Esophagus squamous epithelium (tissue), 5 donors: ENCODE data around the gene SRSF2. TPM values are rescaled to one million over a fixed set of nuclear protein-coding genes. Genes with fewer than 3 reads are reported as not detected.

Experiments used
- DNase-seq: peaks from one replicate; lab custom pipeline; 2025; lab: John Stamatoyannopoulos, UW
- H3K27ac ChIP-seq, 4 donors: fragments of 200-600 bp; sonication (generic); one replicate each; pipeline ENCODE4 v1.5.1; 2016 to 2019; ENCODE audit warnings: mild to moderate bottlenecking in 1 of 4
- H3K27me3 ChIP-seq, 4 donors: fragments of 200-600 bp; sonication (generic); 1 replicate in 3 of 4; 2 replicates in 1 of 4; pipeline versions ENCODE4 v1.5.1 to v1.6.0; 2017 to 2021; ENCODE audit warnings: antibody characterized with exemption in 1 of 4
- H3K36me3 ChIP-seq, 3 donors: fragments of 200-600 bp; sonication (generic); one replicate each; pipeline ENCODE4 v1.5.1; 2016 to 2019
- H3K4me1 ChIP-seq, 3 donors: fragments of 200-600 bp; sonication (generic); one replicate each; pipeline ENCODE4 v1.5.1; 2017 to 2019
- H3K4me3 ChIP-seq, 4 donors: fragments of 200-600 bp; sonication (generic); 1 replicate in 3 of 4; 2 replicates in 1 of 4; pipeline ENCODE4 v1.5.1; 2016 to 2019; ENCODE audit warnings: mild to moderate bottlenecking in 2 of 4, moderate library complexity in 1 of 4
- H3K9me3 ChIP-seq, 3 donors: fragments of 200-600 bp; sonication (generic); one replicate each; pipeline ENCODE4 v1.5.1; 2016 to 2019
- POLR2A ChIP-seq, 4 donors: fragments of 450-650 bp; IDR thresholded peaks; one replicate each; pipeline ENCODE4 v1.6.1; 2017; ENCODE audit warnings: antibody characterized with exemption in 4 of 4, mild to moderate bottlenecking in 4 of 4, moderate library complexity in 3 of 4
- whole genome bisulfite sequencing, 2 donors: methylation state at CpG; one replicate each; pipeline ENCODE4 v1.1.5; 2018; 5-methylcytosine and 5-hydroxymethylcytosine counted together
- intact Hi-C: fragments of 100-400 bp; cut with DNase I; formaldehyde crosslinking; loops from one replicate; pipeline ENCODE4 v1.15.0; 2022
- total RNA-seq, 4 donors: library from RNA; depleted of rRNA; stranded (reverse); fragments of >200 nt; gene quantifications; one replicate each; pipeline ENCODE4 v1.1.0, GENCODE V29; 2016
- TF ChIP-seq, protein P1 (sequence below), 6 experiments: fragments of 450-650 bp in 4 of 6; fragments of 200-600 bp in 2 of 6; sonication (generic) in 2 of 6; IDR thresholded peaks; one replicate each; pipeline ENCODE4 v1.5.1; 2016 to 2019; ENCODE audit warnings: antibody characterized with exemption in 6 of 6, mild to moderate bottlenecking in 4 of 6, moderate library complexity in 4 of 6
- donor health status: DM: yes; HTN: yes; CAD: no.

SRSF2 gene
- total RNA-seq, 4 donors from 2014 or later = 203 to 286 (median 233) TPM

DNA sequence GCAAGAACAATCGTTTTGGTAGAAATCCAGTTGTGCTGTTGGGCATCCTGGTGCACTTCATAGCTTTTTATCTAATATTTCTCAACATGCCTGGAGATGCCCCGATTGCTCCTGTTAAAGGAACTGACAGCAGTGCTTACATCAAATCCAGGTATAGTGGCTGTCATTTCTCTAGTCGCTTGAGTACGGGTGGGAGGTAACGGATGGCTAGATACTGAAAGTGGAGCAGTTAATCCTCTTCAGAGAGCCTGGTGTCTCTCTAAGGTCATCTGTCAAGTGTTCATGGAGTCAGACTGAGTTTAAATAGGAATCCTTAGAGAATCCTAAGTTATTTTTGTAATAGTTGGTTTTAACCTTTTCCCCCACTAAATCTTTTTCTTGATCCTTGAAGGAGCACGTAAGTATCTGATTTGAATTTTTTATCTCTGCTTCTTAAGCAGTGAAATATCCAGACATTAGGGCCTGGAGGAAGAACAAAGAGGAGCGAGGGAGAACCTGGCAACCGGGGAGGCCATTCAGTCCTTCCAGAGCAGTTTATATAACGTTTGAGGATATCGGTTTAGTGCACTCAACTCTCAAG, 38.0 kb upstream of the SRSF2 start:
- no peaks in the 10 kb centered on the region for H3K9me3 ChIP-seq
- DNase-seq = no peak
- peak overlapping the region in 2 of 4 donors; percentile 13 to 55 for H3K27ac ChIP-seq
- H3K4me3 ChIP-seq = no peak overlapping the region
- no peak for TF ChIP-seq POLR2A (IDR thresholded peaks at IDR 0.05)
- TF ChIP-seq, protein P1, sequence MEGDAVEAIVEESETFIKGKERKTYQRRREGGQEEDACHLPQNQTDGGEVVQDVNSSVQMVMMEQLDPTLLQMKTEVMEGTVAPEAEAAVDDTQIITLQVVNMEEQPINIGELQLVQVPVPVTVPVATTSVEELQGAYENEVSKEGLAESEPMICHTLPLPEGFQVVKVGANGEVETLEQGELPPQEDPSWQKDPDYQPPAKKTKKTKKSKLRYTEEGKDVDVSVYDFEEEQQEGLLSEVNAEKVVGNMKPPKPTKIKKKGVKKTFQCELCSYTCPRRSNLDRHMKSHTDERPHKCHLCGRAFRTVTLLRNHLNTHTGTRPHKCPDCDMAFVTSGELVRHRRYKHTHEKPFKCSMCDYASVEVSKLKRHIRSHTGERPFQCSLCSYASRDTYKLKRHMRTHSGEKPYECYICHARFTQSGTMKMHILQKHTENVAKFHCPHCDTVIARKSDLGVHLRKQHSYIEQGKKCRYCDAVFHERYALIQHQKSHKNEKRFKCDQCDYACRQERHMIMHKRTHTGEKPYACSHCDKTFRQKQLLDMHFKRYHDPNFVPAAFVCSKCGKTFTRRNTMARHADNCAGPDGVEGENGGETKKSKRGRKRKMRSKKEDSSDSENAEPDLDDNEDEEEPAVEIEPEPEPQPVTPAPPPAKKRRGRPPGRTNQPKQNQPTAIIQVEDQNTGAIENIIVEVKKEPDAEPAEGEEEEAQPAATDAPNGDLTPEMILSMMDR (IDR thresholded peaks at IDR 0.05) = no peak
- H3K27me3 ChIP-seq = no peaks in the 10 kb centered on the region
- peaks cover 0 to 27% (median 8%) of the 10 kb centered on the region in 3 donors for H3K4me1 ChIP-seq
- intact Hi-C loops = no loop called here
- peaks cover 7 to 76% (median 12%) of the 10 kb centered on the region in 3 donors for H3K36me3 ChIP-seq
- WGBS, 2 donors = 47 to 61% methylated on average over 10 of the region's 10 CpGs

GRCh38 chr17:76772842-76773525, 35.9 kb upstream of the SRSF2 start:
- intact Hi-C loops = no loop called here
- Histone ChIP-seq H3K4me1 (peaks cover 0 to 27% (median 8%) of the 10 kb centered on the region in 3 donors), H3K27me3 (no peaks in the 10 kb centered on the region), H3K27ac (peak overlapping the region; percentile 61 to 84 (median 73)), H3K9me3 (no peaks in the 10 kb centered on the region), H3K4me3 (peak overlapping the region in 1 of 4 donors; percentile 34), H3K36me3 (peaks cover 8 to 79% (median 10%) of the 10 kb centered on the region in 3 donors)
- TF ChIP-seq POLR2A (IDR thresholded peaks at IDR 0.05) = no peak
- TF ChIP-seq, protein P1 (IDR thresholded peaks at IDR 0.05) = no peak
- DNase-seq = no peak
- 16 to 31% methylated on average over 6 of the region's 6 CpGs for WGBS, 2 donors

DNA sequence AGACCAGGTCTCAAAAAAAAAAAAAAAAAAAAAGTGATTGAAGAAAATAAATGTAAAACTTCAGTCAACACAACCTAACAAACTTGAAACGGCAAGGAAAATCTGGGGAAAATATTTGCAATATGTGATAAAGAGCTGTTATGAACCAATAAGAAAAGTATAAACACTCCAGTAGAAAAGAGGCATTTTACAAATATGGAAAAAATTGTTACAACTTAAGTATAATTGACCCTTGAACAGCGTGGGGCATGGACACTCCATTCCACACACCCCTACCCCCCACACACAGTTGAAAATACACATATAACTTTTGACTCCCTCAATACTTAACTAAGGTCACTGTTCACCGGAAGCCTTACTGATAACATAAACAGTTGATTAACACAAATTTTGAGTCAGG, 21.4 kb upstream of the SRSF2 start:
- peaks cover 0 to 12% (median 6%) of the 10 kb centered on the region in 3 donors for H3K4me1 ChIP-seq
- H3K4me3 ChIP-seq = no peak overlapping the region
- no peak overlapping the region for H3K27ac ChIP-seq
- H3K27me3 ChIP-seq = no peaks in the 10 kb centered on the region
- peaks cover 0 to 66% (median 6%) of the 10 kb centered on the region in 3 donors for H3K36me3 ChIP-seq
- intact Hi-C loops = no loop called here
- no peaks in the 10 kb centered on the region for H3K9me3 ChIP-seq
- TF ChIP-seq POLR2A (IDR thresholded peaks at IDR 0.05) = no peak
- TF ChIP-seq, protein P1 (IDR thresholded peaks at IDR 0.05) = no peak
- DNase-seq = no peak
- WGBS, 2 donors = 95 to 97% methylated on average over 3 of the region's 3 CpGs

- DNase-seq = no peak
- H3K27me3 ChIP-seq = no peaks in the 10 kb centered on the region
- TF ChIP-seq, protein P1 (IDR thresholded peaks at IDR 0.05) = no peak
- TF ChIP-seq POLR2A (IDR thresholded peaks at IDR 0.05) = no peak
- H3K9me3 ChIP-seq = no peaks in the 10 kb centered on the region
- peaks cover 0 to 25% (median 6%) of the 10 kb centered on the region in 3 donors for H3K4me1 ChIP-seq
- H3K36me3 ChIP-seq = peaks cover 0 to 66% (median 6%) of the 10 kb centered on the region in 3 donors
- no peak overlapping the region for H3K27ac ChIP-seq
- intact Hi-C loops = no loop called here
- 91 to 96% methylated on average over 5 of the region's 5 CpGs for WGBS, 2 donors
- H3K4me3 ChIP-seq = no peak overlapping the region
Observed at GRCh38 chr17:76757256-76757655, 20.1 kb upstream of the SRSF2 start.

DNA sequence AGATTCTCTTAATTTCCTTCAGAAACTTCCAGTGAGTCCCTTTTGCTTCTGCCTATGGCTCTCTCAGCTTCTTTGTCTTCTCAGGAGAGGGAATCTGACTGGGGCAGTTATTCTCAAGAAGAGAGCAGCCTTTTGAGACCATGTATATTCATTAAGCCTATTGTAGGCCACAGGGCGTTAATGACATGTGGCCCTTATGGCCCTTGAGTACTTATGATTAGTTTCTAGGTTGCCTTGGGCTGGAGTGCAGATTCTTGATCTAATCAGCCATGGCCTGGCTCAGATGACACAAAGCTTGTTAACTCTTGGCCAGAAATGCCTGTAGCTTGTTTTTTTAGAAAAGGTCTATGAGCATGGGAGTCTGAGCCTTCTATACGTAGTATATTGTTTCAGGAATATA, 18.2 kb upstream of the SRSF2 start:
- H3K36me3 ChIP-seq = peaks cover 0 to 68% (median 6%) of the 10 kb centered on the region in 3 donors
- DNase-seq = no peak
- no peak for TF ChIP-seq POLR2A (IDR thresholded peaks at IDR 0.05)
- TF ChIP-seq, protein P1 (IDR thresholded peaks at IDR 0.05) = no peak
- H3K4me1 ChIP-seq = peaks cover 0 to 25% (median 6%) of the 10 kb centered on the region in 3 donors
- intact Hi-C loops = no loop called here
- WGBS, 2 donors = 88 to 100% methylated on average over 2 of the region's 2 CpGs
- H3K27me3 ChIP-seq = no peaks in the 10 kb centered on the region
- H3K4me3 ChIP-seq = no peak overlapping the region
- H3K27ac ChIP-seq = no peak overlapping the region
- no peaks in the 10 kb centered on the region for H3K9me3 ChIP-seq
